ENCODE measurements around the gene SGCA.

SGCA gene

DNA sequence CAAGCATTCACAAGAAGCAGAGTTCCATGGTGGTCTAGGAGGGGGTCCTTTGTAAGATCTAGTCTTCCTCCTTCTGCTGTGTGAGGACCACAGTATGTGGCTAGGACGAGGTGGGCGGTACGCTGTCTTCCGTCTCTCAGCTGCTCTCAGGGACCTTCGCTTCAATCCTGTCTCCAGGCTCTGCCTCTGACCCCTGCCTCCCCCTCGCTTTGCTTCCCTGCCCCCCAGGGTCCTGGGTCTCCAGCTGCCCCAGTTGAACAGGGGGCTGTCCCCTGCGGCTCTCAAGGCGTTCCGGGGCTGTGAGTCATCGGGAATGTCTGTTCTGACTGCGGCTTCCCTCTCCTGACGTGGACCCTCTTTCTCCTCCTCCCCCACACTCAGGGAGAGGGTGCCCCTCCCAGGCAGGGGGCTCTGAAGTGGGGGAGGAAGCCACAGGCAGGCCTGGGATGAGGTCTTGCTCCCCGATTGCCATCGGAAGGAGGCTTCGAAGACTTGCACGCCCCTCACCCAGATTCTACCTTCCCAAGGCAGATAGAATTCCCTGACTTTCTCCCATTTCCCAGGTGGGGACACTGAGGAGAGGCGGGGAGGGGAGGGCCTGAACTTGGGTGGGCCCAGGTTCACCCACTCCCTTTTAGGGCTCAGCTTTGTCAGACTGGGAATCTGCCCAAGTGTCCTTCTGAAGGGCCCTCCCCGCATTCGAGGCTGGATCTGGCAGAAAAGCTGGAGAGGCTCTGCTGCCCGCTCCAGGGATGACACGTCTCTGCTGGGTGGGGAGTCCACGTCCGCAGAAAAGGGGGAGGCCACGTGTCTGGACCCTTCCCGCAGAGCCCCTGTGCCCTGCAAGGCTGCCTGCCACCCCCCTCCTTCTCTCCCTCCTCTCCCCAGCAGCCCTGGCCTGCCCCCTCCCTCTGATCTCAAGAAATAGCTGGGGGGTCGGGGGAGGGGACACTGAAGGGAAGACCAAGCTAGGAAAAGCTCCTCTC is 44.7 kb downstream of the SGCA start:
- no peak for DNase-seq

DNA sequence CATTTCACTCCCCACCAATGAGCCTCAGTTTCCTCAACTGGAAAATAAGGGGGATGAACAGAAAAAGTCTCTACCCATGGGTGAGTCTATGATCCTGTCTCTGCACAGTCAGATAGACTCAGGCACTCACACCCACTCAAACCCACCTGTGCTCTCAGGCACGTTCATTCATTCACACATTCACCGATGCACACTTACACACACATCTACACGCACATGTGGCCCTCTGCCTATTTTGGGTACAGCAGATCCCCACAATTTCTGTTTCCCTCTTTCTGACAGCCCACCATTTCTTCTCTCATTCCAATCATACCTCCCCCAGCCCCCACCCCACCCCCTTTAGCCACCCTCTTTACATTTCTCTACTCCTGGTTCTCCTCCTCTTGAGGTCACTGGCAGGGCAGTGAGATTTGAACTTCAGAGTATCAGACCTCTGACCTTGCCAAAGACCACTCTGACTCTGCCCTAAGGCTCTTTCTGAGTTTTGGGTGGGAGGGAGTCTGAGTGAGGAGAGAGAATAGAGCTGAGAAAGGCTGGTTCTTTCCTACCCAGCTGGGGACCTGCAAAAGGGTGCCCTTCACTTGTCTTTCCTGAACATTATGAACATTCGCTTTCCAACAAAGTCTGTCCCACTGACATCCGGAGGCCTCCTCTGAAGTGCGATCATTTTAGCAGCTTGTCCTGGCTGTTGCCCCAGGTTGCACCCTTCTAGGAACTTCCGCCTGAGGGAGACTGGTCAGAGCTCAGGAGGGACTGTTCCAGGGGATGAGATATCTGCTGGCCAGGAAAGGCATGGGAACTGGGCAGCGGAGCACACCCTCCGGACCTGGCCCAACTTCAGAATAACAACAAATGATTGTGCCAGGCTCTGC is 45.7 kb downstream of the SGCA start:
- DNase-seq, result no peak

DNA sequence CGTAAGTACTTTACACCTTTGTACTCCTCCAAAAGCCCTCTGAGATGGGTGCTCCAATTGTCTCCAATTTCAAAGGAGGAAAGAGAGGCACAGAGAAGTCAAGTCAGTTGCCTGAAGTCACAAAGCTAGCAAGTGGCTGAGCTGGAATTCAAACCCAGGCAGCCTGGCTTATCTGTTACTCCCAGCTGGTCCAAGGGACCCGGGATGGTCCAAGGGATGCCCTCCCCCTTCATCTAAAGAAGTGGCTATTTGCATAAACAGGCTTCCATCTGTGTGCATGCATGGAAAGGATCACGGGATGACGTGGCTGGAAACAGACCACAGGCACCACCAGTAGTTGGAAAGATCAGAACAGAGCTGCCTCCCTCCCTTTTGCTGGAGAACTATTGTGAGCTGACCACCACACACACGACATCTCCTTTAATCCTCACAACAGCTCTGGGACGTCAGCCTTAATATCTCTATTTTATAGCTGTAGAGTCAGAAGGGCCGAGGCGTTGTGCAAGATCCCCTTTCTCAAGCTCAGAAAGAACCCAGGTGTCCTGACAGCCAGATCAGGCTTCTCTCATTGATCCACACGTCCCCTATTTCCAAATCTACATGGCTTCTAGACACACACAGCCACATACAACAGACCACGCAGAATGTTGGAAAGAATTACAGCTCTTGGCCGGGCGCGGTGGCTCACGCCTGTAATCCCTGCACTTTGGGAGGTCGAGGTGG is 46.5 kb downstream of the SGCA start:
- no peak for DNase-seq

DNA sequence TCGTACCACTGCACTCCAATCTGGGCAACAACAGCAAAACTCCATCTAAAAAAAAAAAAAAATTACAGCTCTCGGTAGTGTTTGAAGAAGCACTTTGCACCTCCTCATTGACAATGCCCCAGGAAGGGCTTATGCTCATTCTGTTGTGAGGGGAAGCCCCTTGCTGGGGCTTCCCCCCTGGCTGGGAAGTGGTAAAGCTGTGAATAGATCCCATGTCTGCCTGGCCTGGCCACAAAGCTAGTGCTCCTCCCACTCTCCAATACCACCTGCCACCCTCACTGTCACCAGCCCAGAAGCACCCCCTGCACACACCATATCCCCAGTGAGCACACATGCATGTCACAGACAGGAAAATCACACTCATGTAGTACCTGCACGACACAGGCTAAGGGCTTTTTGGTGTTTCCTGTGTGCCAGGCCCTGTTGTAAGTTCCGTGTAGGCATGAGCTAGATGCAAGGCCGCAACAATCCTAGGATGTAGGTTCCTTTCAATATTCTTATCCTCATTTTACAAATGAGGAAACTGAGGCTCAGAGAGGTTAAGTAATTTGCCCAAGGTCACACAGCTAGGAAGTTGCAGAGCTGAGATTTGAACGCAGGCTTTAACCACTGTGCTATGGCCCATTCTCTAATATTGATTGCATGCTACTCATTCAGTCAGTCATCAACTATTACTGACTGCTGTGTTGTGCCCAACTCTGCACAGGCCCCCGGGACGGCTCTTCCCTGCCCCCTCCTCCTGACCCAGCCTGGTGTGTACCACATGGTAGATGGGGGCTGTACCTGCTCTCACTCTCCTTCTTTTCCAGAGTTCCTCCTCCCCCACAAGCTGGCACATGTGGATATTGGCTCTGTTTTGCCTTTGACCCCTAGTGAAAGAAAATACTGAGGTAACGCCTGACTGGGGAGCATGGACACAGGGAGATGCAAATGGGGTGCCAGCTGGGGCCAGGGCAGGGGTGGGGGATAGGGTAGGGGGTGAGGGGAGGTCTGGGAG is 47.5 kb downstream of the SGCA start:
- no peak for DNase-seq

DNA sequence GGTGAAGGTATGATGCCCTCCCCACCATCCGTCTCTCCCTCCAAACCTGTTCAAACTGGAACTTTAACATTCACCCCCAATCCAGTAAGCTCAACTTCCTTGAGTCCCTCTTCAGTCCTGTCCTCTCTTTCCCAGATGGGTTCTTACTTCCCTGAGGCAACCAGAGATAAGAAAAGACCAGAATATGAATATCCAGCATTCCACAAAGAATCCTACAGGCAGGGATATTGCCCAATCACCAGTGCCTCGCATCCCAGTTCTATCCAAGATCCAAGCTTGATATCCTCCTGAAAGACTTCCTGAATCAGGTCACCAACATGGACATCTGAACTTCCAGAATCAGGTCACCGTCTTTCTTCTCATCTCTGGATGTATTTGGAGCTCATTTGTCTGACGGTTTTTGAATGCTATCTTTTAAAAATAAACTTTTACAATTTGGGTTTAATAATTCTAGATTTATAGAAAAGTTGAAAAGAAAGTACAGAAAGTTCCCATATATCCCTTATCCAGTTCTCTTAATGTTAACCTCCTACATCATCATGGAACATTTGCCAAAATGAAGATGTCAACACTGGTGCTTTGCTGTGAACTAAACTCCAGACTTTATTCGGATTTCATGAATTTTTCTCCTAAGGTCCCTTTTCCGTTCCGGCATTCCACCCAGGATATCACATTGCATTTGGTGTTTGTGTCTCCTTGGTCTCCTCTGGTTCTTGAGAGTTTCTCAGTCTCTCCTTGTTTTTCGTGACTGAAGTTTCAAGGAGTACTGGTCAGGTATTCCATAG is 49.4 kb downstream of the SGCA start:
- DNase-seq, result no peak

DNA sequence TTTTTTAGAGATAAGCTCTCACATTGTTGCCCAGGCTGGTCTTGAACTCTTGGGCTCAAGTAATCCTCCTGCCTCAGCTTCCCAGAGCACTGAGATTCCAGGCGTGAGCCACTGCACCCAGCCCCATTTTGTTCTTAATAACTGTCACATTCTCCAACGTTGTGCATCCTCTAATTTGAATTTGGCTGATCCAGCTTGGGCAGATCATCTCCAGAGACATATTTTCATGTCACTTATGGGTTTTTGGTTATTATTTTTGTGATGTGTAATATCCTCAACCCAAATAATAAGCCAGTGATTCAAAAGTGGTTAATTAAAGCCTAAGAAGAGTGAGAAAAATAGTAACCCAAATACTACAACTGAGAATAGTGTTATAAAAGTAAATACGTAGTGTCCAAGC is 51.8 kb downstream of the SGCA start:
- DNase-seq, result no peak

DNA sequence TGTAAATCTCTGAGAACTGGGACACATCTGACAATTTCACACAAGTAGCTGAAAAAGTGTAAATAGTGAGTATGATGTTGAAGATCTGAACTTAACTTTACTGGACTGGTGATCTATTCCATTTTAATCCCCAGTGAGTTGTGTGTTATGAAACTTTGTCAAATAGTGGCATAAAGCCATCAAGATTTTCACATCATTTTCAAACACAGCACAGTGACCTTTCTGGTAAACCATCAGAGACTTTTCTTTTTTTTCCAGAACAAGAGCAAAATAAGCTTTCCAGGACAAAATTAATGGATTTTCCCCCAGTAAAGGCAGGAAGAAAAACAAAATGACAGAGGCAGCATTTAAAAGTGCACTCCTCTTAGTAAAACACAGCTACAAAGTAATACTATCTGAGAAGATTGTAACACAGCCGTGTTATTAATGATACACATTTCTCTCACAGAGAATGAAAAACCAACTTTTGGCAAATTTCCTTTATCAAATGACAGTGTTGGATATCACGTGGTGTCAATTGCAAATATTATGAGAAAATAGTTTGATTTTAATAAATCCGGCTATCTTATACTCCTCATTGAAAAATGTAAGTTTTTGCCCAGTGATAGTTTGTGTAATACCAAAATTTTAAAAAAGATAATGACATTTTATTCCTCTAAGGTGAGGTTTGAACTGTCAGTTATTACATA is 52.4 kb downstream of the SGCA start:
- no peak for DNase-seq

DNA sequence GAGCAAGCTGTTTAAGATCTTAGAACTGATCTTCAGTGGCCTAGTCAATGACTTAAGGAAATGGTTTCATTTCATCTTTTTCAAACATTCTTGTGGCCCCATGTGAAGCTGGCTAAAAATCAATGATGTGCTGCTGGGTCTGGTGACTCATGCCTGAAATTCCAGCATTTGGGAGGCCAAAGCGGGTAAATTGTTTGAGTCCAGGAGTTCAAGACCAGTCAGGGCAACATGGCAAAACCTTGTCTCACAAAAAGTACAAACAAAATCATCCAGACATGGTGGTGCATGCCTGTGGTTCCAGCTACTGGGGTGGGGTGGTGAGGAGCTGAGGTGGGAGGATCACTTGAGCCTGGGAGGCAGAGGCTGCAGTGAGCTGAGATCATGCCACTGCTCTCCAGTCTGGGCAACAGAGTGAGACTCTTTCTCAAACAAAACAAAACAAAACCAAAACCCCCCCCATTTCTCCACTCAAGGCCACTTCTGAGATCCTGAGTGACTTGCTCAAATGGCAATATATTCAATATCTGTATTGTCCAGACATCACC is 53.0 kb downstream of the SGCA start:
- DNase-seq, result no peak

DNA sequence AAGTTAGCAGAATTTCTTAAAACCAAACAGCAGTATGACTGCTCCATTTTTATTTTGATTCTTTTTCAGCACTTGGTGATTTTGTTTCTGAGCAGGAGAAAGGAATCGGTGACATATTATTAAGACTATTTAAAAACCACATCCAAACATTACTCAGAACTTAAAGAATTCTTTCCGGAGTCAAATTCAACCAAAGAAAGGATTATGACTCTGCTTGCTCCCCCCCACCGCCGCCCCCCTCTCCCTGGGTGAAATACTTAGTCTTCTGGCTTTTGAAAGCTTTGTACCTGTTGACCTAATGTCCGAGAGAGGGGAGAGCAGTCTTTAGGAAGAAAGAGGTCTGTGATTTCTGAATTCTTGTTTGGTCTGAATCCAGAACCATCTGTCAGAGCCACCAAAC is 53.5 kb downstream of the SGCA start:
- DNase-seq, result no peak

DNA sequence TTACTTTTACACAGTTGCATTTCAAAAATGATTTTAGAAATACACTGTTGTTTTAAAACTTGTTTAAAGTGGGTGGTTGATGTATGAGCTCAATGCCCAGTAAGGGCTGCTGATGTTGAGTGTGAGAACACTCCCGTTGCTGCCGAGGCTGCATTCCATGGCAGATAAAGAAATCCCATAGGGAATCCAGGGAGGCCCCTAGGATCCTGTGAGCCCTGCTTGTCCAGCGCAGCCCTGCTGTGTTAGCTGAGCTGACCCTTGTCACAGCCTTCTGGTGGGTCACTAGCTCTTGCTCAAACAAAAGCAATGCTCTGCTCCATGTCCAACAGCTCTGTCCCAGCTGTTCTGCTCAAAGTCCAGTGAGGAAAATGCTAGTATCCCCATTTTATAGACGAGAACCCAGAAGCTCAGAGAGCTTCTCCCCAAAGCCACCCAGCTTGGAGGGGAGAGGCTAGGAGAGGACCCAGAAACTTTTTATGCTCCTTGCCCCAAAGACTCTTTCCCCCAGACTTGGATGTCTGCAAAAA is 54.2 kb downstream of the SGCA start:
- no peak for DNase-seq

DNA sequence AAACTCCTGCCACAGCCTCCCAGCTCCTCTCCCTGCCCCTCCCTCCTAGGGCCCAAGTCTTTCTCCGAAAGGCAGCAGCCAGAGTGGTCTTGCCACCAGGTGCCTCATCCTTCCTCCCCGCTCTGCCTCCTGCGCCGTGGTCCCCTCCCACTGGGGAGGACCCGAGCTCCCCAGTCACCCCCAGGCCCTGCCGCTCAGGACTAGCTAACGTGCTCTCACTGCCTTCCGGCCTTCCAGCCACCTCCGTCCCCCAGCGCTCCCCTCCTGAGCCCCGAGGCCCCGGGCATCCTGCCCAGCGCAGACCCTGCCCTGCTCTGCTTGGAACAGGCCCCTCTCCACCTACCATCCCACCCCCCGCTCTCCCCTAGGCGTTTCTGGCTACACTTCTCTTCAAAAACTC is 55.0 kb downstream of the SGCA start:
- no peak for DNase-seq

DNA sequence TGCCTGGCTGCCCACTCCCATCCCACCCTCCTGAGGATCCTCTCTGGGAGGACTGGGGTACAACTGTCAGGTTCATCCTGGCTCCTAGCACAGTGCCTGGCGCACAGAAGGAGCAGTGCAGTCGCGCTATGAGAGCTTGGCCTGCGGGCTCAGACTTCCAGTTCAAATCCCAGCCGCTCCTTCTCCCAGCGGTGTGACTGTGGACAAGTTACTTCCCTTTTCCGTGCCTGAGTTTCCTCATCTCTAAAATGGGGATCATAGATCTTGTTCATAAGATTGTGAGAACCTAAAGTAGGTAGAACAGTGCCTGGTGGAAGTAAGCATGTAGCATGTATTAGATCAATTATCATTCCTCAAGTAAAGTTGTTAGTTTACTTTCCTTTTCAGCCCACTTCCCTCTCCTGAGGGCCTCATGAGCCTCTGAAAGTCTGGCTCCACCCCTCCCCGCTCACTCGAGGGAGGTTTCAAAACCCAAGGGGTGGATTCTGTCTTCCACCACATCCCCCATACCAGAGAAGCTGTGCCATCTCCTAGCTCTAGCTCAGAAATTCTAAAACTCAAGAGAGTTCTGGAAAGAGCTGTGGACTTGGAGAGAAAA is 55.6 kb downstream of the SGCA start:
- DNase-seq, result no peak

DNA sequence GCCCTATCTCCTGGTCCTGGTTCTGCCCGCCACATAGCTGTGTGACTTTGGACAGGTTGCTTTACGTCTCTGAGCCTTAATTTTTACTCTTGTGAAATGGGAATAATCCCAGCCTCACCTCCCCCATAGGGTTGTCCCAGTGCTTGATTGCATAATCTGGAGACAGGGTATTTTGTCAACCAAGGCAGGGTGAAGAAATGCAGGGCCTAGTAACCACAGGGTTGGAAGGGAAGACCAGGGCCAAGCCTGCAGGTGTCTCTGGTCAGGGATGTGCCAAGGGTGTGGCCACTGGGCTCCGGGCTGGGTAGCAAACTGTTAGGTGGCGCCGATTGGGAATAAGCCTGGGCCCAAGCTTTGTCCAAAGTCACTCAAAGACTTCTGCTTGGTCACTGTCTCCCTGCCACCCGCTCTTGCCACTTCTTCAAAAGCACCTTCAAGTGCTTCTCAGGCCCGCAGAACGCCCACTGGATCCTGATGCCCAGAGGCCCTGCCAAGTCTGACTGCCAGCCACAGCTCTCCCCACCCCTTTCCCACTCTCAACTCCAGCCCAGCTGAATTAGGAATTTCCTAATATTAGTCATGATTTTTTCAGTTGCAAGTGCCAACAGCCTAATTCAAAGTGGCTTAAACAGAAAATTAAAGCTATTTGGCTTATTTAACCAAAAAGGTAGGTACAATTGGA is 56.2 kb downstream of the SGCA start:
- DNase-seq, result no peak

DNA sequence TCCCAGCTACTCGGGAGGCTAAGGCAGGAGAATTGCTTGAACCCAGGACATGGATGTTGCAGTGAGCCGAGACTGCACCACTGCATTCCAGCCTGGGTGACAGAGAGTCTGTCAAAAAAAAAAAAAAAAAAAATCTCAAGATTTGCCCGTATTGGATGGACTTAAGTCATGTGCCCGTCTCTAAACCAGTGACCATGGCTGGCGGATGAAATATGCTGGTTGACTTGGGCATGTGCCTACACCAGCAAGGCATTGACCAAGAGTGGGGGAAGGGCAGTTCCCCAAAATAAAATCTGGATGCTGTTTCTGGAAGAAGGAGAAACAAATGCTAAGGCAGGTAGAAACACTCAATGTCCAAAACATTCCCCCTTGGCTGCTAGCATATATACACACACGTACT is 57.1 kb downstream of the SGCA start:
- no peak for DNase-seq
